Activated CD8-positive, alpha-beta memory T cell treated with anti-CD3 and anti-CD28 coated beads, Interleukin-2, amount 50 U/mL, for 1 hour (primary cell): Measurements from ENCODE around the gene TEKT4.
"Not testable (repeated sequence)": the region's sequence is repeated elsewhere in the genome, so short reads cannot be mapped to it uniquely, and the experiment has no call there.

Experiments used
- DNase-seq: peaks from one replicate; pipeline ENCODE4 v3.0.0-alpha.2; 2020; ENCODE audit errors: extremely low read depth

Gene TEKT4

DNA sequence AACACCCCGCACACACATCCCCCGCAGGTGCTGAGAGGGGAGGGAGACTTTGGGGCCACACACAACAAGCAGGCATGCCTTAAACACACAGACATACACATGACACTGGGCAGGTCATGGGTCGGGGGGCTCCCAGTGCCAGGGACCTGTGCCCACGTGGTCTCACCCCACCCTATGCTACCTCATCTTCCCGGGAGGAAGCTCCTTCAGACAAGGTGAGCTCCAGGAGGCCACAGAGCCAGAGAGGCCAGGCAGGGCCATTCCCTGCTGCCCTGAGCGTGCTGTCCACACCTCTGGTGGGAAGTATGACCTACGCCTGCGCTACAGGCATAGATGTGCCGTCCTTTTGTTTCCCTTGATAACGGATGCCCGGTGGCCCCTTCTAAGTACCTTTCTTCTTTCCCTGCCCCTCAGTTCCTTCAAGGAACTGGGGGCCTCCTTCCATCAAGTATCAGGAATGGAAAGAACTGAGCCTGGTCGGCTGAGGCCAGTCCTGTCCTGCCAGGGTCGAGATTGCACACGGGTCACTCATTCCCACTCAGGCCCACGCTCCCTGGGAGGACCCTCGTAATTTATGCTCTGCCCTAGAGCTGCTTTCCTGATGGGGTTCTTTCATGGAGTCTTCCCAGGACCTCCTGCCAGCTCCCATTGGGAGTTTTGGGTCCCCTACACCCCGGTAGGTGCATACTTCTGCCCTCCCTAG, 4.7 kb downstream of the TEKT4 start:
- DNase-seq = no peak

DNA sequence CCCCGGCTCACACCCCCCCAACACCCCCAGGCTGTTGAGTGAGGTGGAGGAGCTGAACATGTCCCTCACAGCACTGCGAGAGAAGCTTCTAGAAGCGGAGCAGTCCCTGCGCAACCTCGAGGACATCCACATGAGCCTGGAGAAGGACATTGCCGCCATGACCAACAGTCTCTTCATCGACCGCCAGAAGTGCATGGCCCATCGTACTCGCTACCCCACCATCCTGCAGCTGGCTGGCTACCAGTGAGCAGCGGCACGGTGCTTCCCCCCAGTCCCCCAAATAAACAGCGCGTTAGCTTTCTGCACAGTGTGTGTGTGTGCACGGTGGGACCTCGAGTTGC, 5.3 kb downstream of the TEKT4 start:
- no peak for DNase-seq

DNA sequence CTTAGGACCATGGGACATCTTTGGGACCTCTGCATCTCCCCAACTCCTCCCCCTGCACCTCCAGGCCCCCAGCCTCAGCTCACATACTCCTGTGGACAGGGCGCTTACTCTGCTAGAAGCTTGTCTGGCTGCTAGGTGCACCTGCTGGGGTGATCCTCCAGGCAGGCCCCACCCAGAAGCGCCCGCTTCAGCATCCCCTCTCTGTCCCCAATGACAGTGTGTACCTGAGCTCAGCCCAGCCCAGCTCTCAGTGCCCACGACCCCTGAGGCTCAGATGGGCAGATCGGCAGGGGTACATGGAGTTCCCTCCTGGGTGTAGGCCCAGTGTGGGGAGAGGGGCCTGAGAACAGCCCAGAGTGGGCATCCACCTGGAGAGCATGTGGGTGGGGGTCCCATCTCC, 5.9 kb downstream of the TEKT4 start:
- no peak for DNase-seq

- not testable (repeated sequence) for DNase-seq
Measured at GRCh38 chr2:94878575-94878974, 7.3 kb downstream of the TEKT4 start.

- no peak for DNase-seq
Measured at GRCh38 chr2:94879314-94879981, 8.2 kb downstream of the TEKT4 start.

- DNase-seq = no peak
Measured at GRCh38 chr2:94879982-94880377, 8.8 kb downstream of the TEKT4 start.

GRCh38 chr2:94880507-94880906, 9.3 kb downstream of the TEKT4 start:
- DNase-seq = no peak

- no peak for DNase-seq
Measured at GRCh38 chr2:94881070-94881469, 9.8 kb downstream of the TEKT4 start.

DNA sequence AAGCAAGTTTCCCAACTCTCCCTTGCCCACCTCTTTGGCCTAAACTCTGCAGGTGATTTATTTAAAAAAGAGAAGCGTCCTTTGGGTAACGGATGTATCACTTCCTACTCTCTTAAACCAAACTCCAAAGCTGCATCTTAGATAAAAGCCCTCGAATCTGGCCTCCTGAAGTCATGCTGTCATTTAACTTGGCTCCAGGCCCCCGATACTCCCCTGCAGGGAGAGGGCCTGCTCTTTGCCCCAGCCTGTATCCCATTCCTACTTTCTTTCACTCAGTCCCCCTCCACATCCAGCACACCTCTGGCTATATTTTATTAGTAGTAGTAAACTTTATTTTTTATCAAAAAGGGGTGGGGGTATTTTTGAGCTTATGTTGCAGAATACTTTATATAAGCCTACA, 19.0 kb downstream of the TEKT4 start:
- DNase-seq = no peak

- not testable (repeated sequence) for DNase-seq
Measured at GRCh38 chr2:94895273-94895672, 24.0 kb downstream of the TEKT4 start.

DNA sequence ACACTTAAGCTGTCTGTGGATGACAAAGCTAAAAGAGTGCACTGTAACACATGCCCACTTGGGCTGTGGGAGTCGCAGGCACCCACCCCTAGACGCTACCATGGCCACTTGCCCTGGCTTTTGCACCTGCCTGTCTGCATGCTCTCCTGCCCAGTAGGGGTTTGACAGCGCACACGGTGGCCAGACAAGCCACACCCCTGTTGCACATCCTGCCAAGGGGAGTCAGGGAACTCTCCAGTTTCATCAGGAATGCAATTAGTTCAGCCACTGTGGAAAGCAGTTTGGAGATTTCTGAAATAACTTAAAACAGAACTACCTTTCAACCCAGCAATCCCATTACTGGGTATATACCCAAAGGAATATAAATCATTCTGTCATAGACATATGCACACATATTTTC, 35.7 kb downstream of the TEKT4 start:
- not testable (repeated sequence) for DNase-seq

DNA sequence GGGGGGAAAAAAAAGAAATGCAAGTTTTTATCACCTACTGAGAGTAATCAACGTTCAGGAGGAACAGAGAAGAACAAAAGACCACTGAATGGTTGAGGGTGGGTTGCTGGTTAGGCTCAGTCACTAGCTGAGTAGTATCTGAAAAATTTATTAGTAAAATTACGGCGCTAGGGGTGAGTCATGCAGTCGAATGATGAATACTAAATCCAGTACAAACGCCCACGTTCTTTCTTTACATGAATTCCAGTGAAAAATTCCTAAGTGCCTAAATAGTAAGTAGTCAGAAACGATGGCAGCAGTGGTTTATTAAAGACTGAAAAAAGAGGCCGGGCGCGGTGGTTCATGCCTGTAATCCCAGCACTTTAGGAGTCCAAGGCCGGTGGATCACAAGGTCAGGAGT, 52.0 kb downstream of the TEKT4 start:
- no peak for DNase-seq

DNA sequence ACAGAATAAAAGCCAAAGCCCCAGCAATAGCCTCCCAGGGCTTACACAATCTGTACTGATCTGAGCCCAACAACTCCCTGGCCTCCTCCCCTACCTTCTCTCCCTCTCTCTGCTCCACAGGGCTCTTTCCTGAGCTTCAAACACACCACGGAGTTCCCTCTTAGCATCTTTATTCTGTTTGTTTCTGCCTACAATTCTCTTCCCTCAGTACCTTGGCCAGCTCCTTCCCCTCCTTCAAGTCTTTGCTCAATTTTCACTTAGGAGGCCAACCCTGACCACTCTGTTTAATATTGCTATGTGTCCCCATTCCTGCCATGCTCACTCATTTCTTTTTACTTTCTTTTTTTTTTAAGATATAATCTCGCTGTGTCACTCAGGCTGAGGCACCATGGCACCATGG, 53.8 kb downstream of the TEKT4 start:
- not testable (repeated sequence) for DNase-seq
